GM12878 (cell line): ENCODE measurements around the gene CACNA1D.

Experiments
- ATF2 ChIP-seq: IDR thresholded peaks from 2 replicates; pipeline ENCODE4 v1.6.1; 2012; ENCODE audit warnings: low read length, inconsistent platforms
- BRCA1 ChIP-seq: IDR thresholded peaks from 2 replicates; pipeline ENCODE4 v1.6.1; 2011; ENCODE audit warnings: low read depth, low read length, improper control_type of control experiment
- CEBPZ ChIP-seq: fragments of 150-350 bp; IDR thresholded peaks from 2 replicates; pipeline ENCODE4 v1.6.1; 2016; ENCODE audit warnings: low read depth, low read length
- CTCF ChIP-seq, 3 experiments: IDR thresholded peaks in 2 of 3; conservative IDR thresholded peaks in 1 of 3; 2 replicates each; pipeline ENCODE4 v1.5.1; 2011; ENCODE audit warnings: low read depth in 3 of 3, low read length in 3 of 3, mild to moderate bottlenecking in 3 of 3, control low read depth in 2 of 3, moderate library complexity in 2 of 3, inconsistent platforms in 1 of 3, mixed read lengths in 1 of 3; ENCODE audit not compliant: control insufficient read depth in 2 of 3, insufficient read depth in 1 of 3; ENCODE audit errors: extremely low read depth in 1 of 3
- ESRRA ChIP-seq: IDR thresholded peaks from 2 replicates; pipeline ENCODE4 v1.6.1; 2012; ENCODE audit warnings: mild to moderate bottlenecking, low read length, improper control_type of control experiment
- RB1 ChIP-seq: fragments of 450-650 bp; formaldehyde crosslinking; IDR thresholded peaks from 2 replicates; pipeline ENCODE4 v1.6.1; 2017; ENCODE audit warnings: mild to moderate bottlenecking, borderline replicate concordance
- RBBP5 ChIP-seq: fragments of 200-600 bp; sonication (generic); conservative IDR thresholded peaks from 2 replicates; pipeline ENCODE4 v1.6.1; 2016
- SRF ChIP-seq, 2 experiments: IDR thresholded peaks; 2 replicates each; pipeline ENCODE4 v1.6.1; 2011; ENCODE audit warnings: low read depth in 2 of 2, low read length in 2 of 2, mild to moderate bottlenecking in 1 of 2, moderate library complexity in 1 of 2
- ZBTB33 ChIP-seq: fragments of 450-650 bp; IDR thresholded peaks from 2 replicates; pipeline ENCODE4 v1.6.1; 2017; ENCODE audit warnings: mild to moderate bottlenecking

- no peak for TF ChIP-seq ESRRA
- no peak for TF ChIP-seq RBBP5
- no peak for TF ChIP-seq RB1
- TF ChIP-seq SRF (IDR thresholded peaks at IDR 0.05; ENCODE audit: low read depth in 2 of 2, low read length in 2 of 2), result no peak
- no peak for TF ChIP-seq BRCA1
- TF ChIP-seq ATF2, result no peak
- no peak for TF ChIP-seq CEBPZ
- no peak for TF ChIP-seq ZBTB33
- no peak for TF ChIP-seq CTCF (IDR thresholded peaks at IDR 0.05 in 2 of 3, conservative IDR thresholded peaks at IDR 0.05 in 1 of 3; ENCODE audit: control insufficient read depth in 2 of 3, extremely low read depth in 1 of 3, insufficient read depth in 1 of 3, low read depth in 3 of 3, low read length in 3 of 3)
Measured at GRCh38 chr3:53709256-53709655, 214.8 kb downstream of the CACNA1D start.
